ENCODE data around the gene RFFL. TPM values are rescaled to one million over a fixed set of nuclear protein-coding genes. Genes with fewer than 3 reads are reported as not detected.
"Not testable (repeated sequence)": the region's sequence is repeated elsewhere in the genome, so short reads cannot be mapped to it uniquely, and the experiment has no call there.

Gene RFFL
- polyA plus RNA-seq, 4 donors: 10.0 to 36.9 (median 16.9) TPM

DNA sequence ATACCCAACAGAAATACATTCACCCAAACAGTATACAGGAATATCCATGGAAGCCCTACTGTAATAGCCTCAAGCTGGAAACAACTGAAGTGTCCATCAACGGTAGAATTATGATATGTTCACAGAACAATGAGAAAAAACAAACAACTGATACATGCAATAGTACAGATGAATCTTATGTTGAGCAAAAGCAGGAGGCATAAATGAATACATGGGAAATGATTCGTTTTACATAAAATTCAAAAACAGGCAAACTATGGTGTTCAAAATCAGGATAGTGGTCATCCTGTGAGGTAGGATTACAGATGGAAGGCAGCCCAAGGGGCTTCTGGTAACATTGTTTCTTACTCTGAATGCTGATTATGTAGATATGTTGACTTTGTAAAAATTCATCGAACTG is 25.1 kb downstream of the RFFL start:
- Histone ChIP-seq H3K36me3 (ENCODE audit: control insufficient read depth in 3 of 3, insufficient read depth in 2 of 3, low read depth in 1 of 3, low read length in 3 of 3) (peaks cover 0 to 2% (median 0%) of the 10 kb centered on the region in 3 donors), H3K27me3 (ENCODE audit: control insufficient read depth in 3 of 3, insufficient read depth in 3 of 3, low read length in 3 of 3) (no peaks in the 10 kb centered on the region), H3K9me3 (ENCODE audit: control insufficient read depth in 2 of 2, insufficient read depth in 1 of 2, low read depth in 1 of 2, low read length in 1 of 2) (no peaks in the 10 kb centered on the region), H3K4me1 (ENCODE audit: control insufficient read depth in 3 of 3, insufficient read depth in 2 of 3, low read depth in 1 of 3, low read length in 2 of 3) (no peaks in the 10 kb centered on the region), H3K4me3 (ENCODE audit: low read depth in 1 of 3, low read length in 3 of 3) (no peak overlapping the region), H3K27ac (ENCODE audit: low read depth in 1 of 3, low read length in 2 of 3) (no peak overlapping the region)
- WGBS, 3 donors: 84 to 94% (median 85%) methylated on average over 3 of the region's 3 CpGs
- FAIRE-seq (no peak), DNase-seq (no peak)

DNA sequence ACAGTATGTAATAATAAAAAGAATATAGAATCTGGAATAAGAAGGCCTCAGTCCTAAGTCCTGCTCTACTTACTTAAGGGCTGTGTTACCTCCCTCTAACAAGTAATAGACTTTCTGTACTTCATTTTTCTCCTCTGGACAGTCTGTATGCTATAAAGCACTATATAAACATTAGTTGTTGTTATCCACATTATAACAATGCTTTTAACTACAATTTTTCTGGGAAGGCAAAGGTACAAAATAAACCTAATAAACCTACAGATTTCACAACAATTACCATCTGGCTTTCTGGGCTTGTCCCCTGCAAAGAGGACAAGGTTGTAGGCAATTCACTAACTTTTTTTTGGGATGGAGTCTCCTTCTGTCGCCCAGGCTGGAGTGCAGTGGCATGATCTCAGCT is 32.7 kb downstream of the RFFL start:
- FAIRE-seq: no peak
- WGBS, 3 donors: 97 to 100% (median 100%) methylated on average over 1 of the region's 1 CpG
- no peak for DNase-seq

DNA sequence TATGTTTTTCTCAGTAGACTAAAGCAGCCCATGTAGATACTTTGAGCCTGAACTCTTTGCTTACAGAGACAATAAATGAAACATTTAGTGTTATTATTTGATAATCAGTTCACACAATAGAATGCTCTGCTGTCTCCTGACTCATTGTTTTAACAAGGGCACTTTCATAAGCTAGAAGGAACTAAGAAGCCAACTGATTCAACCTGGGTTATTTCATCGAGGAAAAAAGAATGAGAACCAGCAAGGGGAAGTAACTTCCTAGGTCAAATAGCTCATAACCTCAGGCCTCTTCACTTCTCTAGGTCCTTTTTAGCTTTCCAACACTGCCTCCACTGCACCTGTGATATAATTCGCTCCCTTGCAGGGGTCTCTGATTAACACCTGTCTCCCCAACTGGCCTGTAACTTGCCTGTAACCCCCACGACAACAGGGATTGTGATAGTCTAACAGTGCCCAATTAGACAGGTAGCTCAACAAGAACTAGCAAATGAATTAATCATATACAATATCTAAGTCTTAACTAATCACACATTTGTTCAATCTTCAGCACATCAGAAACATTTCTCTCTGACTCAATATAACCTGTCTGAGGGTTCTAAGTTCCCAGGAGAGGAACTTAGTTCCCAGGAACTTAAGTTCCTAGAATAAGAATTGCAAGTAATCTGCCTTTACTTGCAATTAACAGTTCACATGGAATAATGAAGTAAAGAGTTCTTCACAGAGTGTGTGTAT is 34.8 kb downstream of the RFFL start:
- Histone ChIP-seq H3K9me3 (ENCODE audit: control insufficient read depth in 2 of 2, insufficient read depth in 1 of 2, low read depth in 1 of 2, low read length in 1 of 2) (no peaks in the 10 kb centered on the region), H3K27ac (ENCODE audit: low read depth in 1 of 3, low read length in 2 of 3) (peak overlapping the region in 1 of 3 donors; percentile 84), H3K4me1 (ENCODE audit: control insufficient read depth in 3 of 3, insufficient read depth in 2 of 3, low read depth in 1 of 3, low read length in 2 of 3) (peaks cover 0 to 5% (median 0%) of the 10 kb centered on the region in 3 donors), H3K4me3 (ENCODE audit: low read depth in 1 of 3, low read length in 3 of 3) (no peak overlapping the region), H3K27me3 (ENCODE audit: control insufficient read depth in 3 of 3, insufficient read depth in 3 of 3, low read length in 3 of 3) (no peaks in the 10 kb centered on the region), H3K36me3 (ENCODE audit: control insufficient read depth in 3 of 3, insufficient read depth in 2 of 3, low read depth in 1 of 3, low read length in 3 of 3) (peaks cover 2 to 16% (median 3%) of the 10 kb centered on the region in 3 donors)
- 31 to 56% (median 40%) methylated on average over 3 of the region's 3 CpGs for WGBS, 3 donors
- DNase-seq: peak; percentile 14 to 29
- no peak for FAIRE-seq

More for the DNA sequence above, 32.7 kb downstream of the RFFL start:
- Histone ChIP-seq H3K9me3 (ENCODE audit: control insufficient read depth in 2 of 2, insufficient read depth in 1 of 2, low read depth in 1 of 2, low read length in 1 of 2) (no peaks in the 10 kb centered on the region), H3K36me3 (ENCODE audit: control insufficient read depth in 3 of 3, insufficient read depth in 2 of 3, low read depth in 1 of 3, low read length in 3 of 3) (peaks cover 2 to 7% (median 3%) of the 10 kb centered on the region in 3 donors), H3K4me3 (ENCODE audit: low read depth in 1 of 3, low read length in 3 of 3) (no peak overlapping the region), H3K27me3 (ENCODE audit: control insufficient read depth in 3 of 3, insufficient read depth in 3 of 3, low read length in 3 of 3) (no peaks in the 10 kb centered on the region), H3K4me1 (ENCODE audit: control insufficient read depth in 3 of 3, insufficient read depth in 2 of 3, low read depth in 1 of 3, low read length in 2 of 3) (peaks cover 0 to 5% (median 0%) of the 10 kb centered on the region in 3 donors), H3K27ac (ENCODE audit: low read depth in 1 of 3, low read length in 2 of 3) (no peak overlapping the region)

DNA sequence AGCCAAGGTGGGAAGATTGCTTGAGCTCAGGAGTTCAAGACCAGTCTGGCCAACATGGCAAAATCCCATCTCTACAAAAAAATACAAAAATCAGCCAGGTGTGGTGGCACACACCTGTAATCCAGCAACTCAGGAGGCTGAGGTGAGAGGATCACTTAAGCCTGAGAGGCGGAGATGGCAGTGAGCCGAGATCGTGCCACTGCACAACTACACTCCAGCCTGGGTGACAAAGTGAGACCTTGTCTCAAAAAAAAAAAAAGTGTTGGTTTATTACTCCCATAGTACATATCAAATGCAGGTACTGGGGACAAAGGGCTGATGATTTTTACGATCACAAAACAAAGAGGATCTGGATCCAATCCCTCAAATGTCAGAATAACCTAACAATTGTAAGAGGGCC is 35.4 kb downstream of the RFFL start:
- H3K27ac ChIP-seq (ENCODE audit: low read depth in 1 of 3, low read length in 2 of 3): peak overlapping the region in 1 of 3 donors; percentile 5
- not testable (repeated sequence) for H3K9me3 ChIP-seq (ENCODE audit: control insufficient read depth in 2 of 2, insufficient read depth in 1 of 2, low read depth in 1 of 2, low read length in 1 of 2); H3K4me3 ChIP-seq (ENCODE audit: low read depth in 1 of 3, low read length in 3 of 3); H3K27me3 ChIP-seq (ENCODE audit: control insufficient read depth in 3 of 3, insufficient read depth in 3 of 3, low read length in 3 of 3); FAIRE-seq; H3K4me1 ChIP-seq (ENCODE audit: control insufficient read depth in 3 of 3, insufficient read depth in 2 of 3, low read depth in 1 of 3, low read length in 2 of 3)
- 29 to 69% (median 51%) methylated on average over 4 of the region's 4 CpGs for WGBS, 3 donors
- peak in 1 of 2 donors; percentile 28 for DNase-seq
- peaks cover 2 to 16% (median 3%) of the 10 kb centered on the region in 3 donors for H3K36me3 ChIP-seq (ENCODE audit: control insufficient read depth in 3 of 3, insufficient read depth in 2 of 3, low read depth in 1 of 3, low read length in 3 of 3)

DNA sequence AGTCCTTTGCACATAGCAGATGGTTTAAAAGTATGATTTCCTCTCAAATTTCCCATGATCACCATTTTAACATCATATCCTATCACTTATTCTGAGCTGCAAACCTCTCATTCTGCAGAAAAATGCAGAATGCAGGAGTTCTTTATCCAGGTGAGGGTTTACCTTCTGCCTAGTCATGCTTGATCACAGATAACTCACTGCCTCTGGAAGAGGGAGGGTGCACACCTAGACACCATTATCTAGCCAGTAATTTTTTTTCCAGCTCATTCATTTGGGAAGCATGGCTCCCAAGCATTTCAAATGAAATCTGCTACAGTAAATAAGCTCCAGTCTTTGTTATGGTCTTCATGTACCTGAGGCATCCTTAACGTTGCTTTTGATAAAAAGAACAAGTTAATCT is 38.0 kb downstream of the RFFL start:
- no peaks in the 10 kb centered on the region for H3K27me3 ChIP-seq (ENCODE audit: control insufficient read depth in 3 of 3, insufficient read depth in 3 of 3, low read length in 3 of 3)
- no peaks in the 10 kb centered on the region for H3K9me3 ChIP-seq (ENCODE audit: control insufficient read depth in 2 of 2, insufficient read depth in 1 of 2, low read depth in 1 of 2, low read length in 1 of 2)
- no peak overlapping the region for H3K27ac ChIP-seq (ENCODE audit: low read depth in 1 of 3, low read length in 2 of 3)
- DNase-seq (no peak), FAIRE-seq (no peak)
- 47 to 75% (median 67%) methylated on average over 1 of the region's 1 CpG for WGBS, 3 donors
- no peak overlapping the region for H3K4me3 ChIP-seq (ENCODE audit: low read depth in 1 of 3, low read length in 3 of 3)
- H3K36me3 ChIP-seq (ENCODE audit: control insufficient read depth in 3 of 3, insufficient read depth in 2 of 3, low read depth in 1 of 3, low read length in 3 of 3): peaks cover 2 to 28% (median 5%) of the 10 kb centered on the region in 3 donors
- peaks cover 0 to 5% (median 3%) of the 10 kb centered on the region in 3 donors for H3K4me1 ChIP-seq (ENCODE audit: control insufficient read depth in 3 of 3, insufficient read depth in 2 of 3, low read depth in 1 of 3, low read length in 2 of 3)

DNA sequence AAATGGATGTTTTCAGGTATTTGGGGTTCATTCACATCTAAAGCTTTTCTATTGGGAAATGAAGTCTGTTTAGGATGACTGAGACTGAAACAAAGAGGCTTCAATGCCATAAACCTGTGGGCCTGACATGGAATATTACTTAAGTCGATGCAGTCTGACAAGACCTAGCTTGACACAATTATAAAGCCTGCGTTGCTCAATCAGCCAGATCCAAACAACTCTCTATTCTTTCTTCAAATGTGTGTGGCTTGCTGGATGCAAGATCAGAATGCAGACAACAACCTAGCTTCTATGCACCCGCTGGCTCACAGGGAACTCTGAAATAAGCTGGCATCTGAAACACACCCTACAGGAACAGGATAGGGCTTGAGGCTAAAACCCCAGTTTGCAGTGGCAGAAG is 40.0 kb downstream of the RFFL start:
- DNase-seq: no peak
- peak overlapping the region in 1 of 3 donors; percentile 34 for H3K27ac ChIP-seq (ENCODE audit: low read depth in 1 of 3, low read length in 2 of 3)
- H3K36me3 ChIP-seq (ENCODE audit: control insufficient read depth in 3 of 3, insufficient read depth in 2 of 3, low read depth in 1 of 3, low read length in 3 of 3): peaks cover 2 to 31% (median 8%) of the 10 kb centered on the region in 3 donors
- H3K9me3 ChIP-seq (ENCODE audit: control insufficient read depth in 2 of 2, insufficient read depth in 1 of 2, low read depth in 1 of 2, low read length in 1 of 2): no peaks in the 10 kb centered on the region
- peaks cover 0 to 3% (median under 1%) of the 10 kb centered on the region in 3 donors for H3K4me1 ChIP-seq (ENCODE audit: control insufficient read depth in 3 of 3, insufficient read depth in 2 of 3, low read depth in 1 of 3, low read length in 2 of 3)
- no peak overlapping the region for H3K4me3 ChIP-seq (ENCODE audit: low read depth in 1 of 3, low read length in 3 of 3)
- no peaks in the 10 kb centered on the region for H3K27me3 ChIP-seq (ENCODE audit: control insufficient read depth in 3 of 3, insufficient read depth in 3 of 3, low read length in 3 of 3)
- FAIRE-seq: no peak
- 81 to 90% (median 88%) methylated on average over 3 of the region's 3 CpGs for WGBS, 3 donors

DNA sequence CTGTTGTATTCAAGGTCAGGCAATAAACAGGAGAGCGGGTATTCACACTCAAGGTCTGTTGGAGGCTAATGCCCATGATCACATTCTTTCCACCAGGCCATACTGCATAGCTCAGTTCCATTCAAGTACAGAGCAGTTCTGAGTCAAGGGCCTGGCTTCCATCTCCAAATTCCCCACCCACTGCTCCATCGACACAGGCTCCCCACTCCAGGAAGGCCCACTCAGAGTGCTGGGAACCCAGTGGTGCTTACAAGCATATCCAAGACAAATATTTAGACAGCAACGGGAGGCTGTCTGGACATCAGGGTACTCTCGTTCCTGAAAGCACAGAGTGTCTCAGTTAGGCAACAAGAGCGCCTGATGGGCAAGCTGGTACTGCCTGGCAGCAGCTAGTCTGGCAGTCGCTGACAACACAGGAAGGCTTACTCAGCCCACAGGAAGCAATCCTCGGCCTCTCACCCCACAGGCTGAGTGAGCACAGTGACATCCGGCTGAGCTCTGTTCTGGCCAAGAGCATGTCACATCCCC is 40.9 kb downstream of the RFFL start:
- H3K27ac ChIP-seq (ENCODE audit: low read depth in 1 of 3, low read length in 2 of 3): peak overlapping the region in 2 of 3 donors; percentile 70 to 87
- DNase-seq: peak; percentile 22 to 52
- 43 to 70% (median 53%) methylated on average over 8 of the region's 8 CpGs for WGBS, 3 donors

DNA sequence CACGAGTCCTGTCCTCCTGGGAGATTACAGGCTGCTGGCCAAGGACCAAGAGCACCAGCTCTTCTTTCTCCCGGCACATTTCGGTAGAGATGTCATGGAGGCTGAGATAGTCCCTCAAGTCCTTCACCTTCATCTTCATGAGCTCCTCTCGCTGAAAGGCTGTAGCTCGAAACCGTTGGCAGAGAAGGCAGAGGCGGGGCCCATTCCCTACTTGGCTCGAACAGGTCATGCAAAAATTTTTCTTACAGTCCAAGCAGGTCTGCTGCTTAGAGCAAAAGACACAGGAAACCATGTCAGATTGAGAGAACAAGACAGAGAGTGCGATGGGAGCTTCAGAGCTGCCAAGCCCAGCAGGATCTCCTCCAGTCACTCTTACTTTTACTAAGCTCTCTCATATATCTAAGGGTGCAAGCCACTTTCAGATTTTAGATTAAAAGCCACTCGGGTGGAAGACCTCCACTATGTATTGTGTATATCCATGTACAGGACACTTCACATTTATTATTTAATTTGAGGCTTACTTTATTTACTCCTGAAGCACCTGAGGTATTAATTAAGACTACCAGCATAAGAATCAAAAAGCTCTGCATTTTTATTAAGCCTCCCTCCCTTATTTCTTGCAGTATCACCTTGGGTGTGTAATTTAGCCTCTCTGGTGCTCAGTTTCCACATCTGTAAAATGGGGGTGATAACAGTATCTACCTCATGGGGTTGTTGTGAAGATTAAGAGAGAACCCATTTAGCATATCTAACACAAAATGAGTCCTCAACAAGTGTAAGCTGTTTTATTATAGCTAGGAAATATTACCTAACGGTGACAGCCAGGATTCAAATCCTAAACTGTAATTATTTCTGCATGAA is 41.8 kb downstream of the RFFL start:
- WGBS, 3 donors: 84 to 91% (median 87%) methylated on average over 11 of the region's 11 CpGs
- H3K9me3 ChIP-seq (ENCODE audit: control insufficient read depth in 2 of 2, insufficient read depth in 1 of 2, low read depth in 1 of 2, low read length in 1 of 2): no peaks in the 10 kb centered on the region
- no peak overlapping the region for H3K4me3 ChIP-seq (ENCODE audit: low read depth in 1 of 3, low read length in 3 of 3)
- peaks cover 0 to 3% (median 0%) of the 10 kb centered on the region in 3 donors for H3K4me1 ChIP-seq (ENCODE audit: control insufficient read depth in 3 of 3, insufficient read depth in 2 of 3, low read depth in 1 of 3, low read length in 2 of 3)
- H3K27me3 ChIP-seq (ENCODE audit: control insufficient read depth in 3 of 3, insufficient read depth in 3 of 3, low read length in 3 of 3): no peaks in the 10 kb centered on the region
- no peak overlapping the region for H3K27ac ChIP-seq (ENCODE audit: low read depth in 1 of 3, low read length in 2 of 3)
- DNase-seq: no peak
- peaks cover 4 to 38% (median 8%) of the 10 kb centered on the region in 3 donors for H3K36me3 ChIP-seq (ENCODE audit: control insufficient read depth in 3 of 3, insufficient read depth in 2 of 3, low read depth in 1 of 3, low read length in 3 of 3)
- no peak for FAIRE-seq

More for the DNA sequence above, 40.9 kb downstream of the RFFL start:
- FAIRE-seq: no peak
- no peaks in the 10 kb centered on the region for H3K27me3 ChIP-seq (ENCODE audit: control insufficient read depth in 3 of 3, insufficient read depth in 3 of 3, low read length in 3 of 3)
- no peak overlapping the region for H3K4me3 ChIP-seq (ENCODE audit: low read depth in 1 of 3, low read length in 3 of 3)
- peaks cover 2 to 31% (median 8%) of the 10 kb centered on the region in 3 donors for H3K36me3 ChIP-seq (ENCODE audit: control insufficient read depth in 3 of 3, insufficient read depth in 2 of 3, low read depth in 1 of 3, low read length in 3 of 3)
- no peaks in the 10 kb centered on the region for H3K9me3 ChIP-seq (ENCODE audit: control insufficient read depth in 2 of 2, insufficient read depth in 1 of 2, low read depth in 1 of 2, low read length in 1 of 2)
- H3K4me1 ChIP-seq (ENCODE audit: control insufficient read depth in 3 of 3, insufficient read depth in 2 of 3, low read depth in 1 of 3, low read length in 2 of 3): peaks cover 0 to 3% (median 0%) of the 10 kb centered on the region in 3 donors
